ENCODE data around the gene TRIP4. TPM values are rescaled to one million over a fixed set of nuclear protein-coding genes. Genes with fewer than 3 reads are reported as not detected.
"Not testable (repeated sequence)": the region's sequence is repeated elsewhere in the genome, so short reads cannot be mapped to it uniquely, and the experiment has no call there.

TRIP4 gene
- total RNA-seq, 1 experiment from 2014 or later = 18.3 TPM

DNA sequence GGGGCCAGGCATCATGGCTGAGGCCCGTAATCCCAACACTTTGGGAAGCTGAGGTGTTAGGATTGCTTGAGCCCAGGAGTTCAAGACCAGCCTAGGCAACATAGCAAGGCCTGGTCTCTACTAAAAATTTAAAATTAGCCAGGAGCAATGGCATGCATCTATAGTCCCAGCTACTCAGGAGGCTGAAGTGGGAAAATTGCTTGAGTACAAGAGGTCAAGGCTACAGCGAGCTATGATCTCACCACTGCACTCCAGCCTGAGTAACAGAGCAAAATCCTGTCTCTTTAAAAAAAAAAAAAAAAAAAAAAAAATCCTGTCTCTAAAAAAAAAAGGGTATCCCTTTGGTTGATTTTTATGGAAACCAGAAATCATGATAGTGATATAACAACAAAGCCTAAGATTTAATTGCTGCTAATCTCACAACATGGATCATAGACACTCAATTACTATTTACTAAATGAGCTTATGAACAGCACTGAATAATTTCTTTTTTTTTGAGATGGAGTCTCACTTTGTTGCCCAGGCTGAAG is 18.5 kb upstream of the TRIP4 start:
- Histone ChIP-seq H3K4me1 (ENCODE audit: control insufficient read depth in 1 of 2, insufficient read depth in 2 of 2, low read length in 2 of 2) (no peaks in the 10 kb centered on the region), H3K4me2 (ENCODE audit: low read length) (no peak overlapping the region), H3K9me2 (ENCODE audit: insufficient read depth) (no peaks in the 10 kb centered on the region), H2AFZ (ENCODE audit: low read depth, low read length, poor library complexity, severe bottlenecking) (no peak overlapping the region), H3K27me3 (ENCODE audit: insufficient read depth, low read length) (no peaks in the 10 kb centered on the region), H3K9me3 (ENCODE audit: control insufficient read depth in 1 of 2, insufficient read depth in 1 of 2, low read depth in 1 of 2, low read length in 2 of 2) (no peaks in the 10 kb centered on the region), H3K27ac (ENCODE audit: low read depth, low read length) (no peak overlapping the region), H4K20me1 (ENCODE audit: insufficient read depth) (no peaks in the 10 kb centered on the region), H3K9ac (ENCODE audit: low read length) (no peak overlapping the region), H3K4me3 (replicated peaks in 1 of 2; ENCODE audit: low read depth in 1 of 2, low read length in 2 of 2) (no peak overlapping the region), H3K79me2 (ENCODE audit: insufficient read depth, low read length) (peaks cover 24% of the 10 kb centered on the region), H3K36me3 (ENCODE audit: control insufficient read depth in 1 of 2, insufficient read depth in 2 of 2, low read length in 2 of 2) (peaks cover 0 to 14% of the 10 kb centered on the region in 2 experiments; a peak in 2 of 4 replicates)
- POLR2A ChIA-PET = no interaction called here
- TF ChIP-seq CEBPB (IDR thresholded peaks at IDR 0.05; ENCODE audit: low read depth) (no peak), POLR2AphosphoS5 (IDR thresholded peaks at IDR 0.05; ENCODE audit: low read depth, low read length) (no peak), ZNF274 (IDR thresholded peaks at IDR 0.05; ENCODE audit: low read depth, low read length) (no peak), ELF1 (IDR thresholded peaks at IDR 0.05; ENCODE audit: borderline replicate concordance, low read depth) (no peak), YY1 (IDR thresholded peaks at IDR 0.05; ENCODE audit: extremely low read depth, insufficient replicate concordance, low read depth, low read length) (no peak)
- TF ChIP-seq, protein P1, sequence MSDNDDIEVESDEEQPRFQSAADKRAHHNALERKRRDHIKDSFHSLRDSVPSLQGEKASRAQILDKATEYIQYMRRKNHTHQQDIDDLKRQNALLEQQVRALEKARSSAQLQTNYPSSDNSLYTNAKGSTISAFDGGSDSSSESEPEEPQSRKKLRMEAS (IDR thresholded peaks at IDR 0.05) = no peak
- TF ChIP-seq, protein P2, sequence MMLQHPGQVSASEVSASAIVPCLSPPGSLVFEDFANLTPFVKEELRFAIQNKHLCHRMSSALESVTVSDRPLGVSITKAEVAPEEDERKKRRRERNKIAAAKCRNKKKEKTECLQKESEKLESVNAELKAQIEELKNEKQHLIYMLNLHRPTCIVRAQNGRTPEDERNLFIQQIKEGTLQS (IDR thresholded peaks at IDR 0.05) = no peak
- RAD21 ChIA-PET (ENCODE audit: low non-redundant PET in 1 of 2, low total read pairs in 2 of 2, uncharacterized antibody in 2 of 2, unreplicated experiment in 2 of 2) = no interaction called here
- no peak for ATAC-seq
- no TSS peak for BruUV-seq (replicated peaks)
- intact Hi-C loops (cut with micrococcal nuclease) = no loop called here
- no peak for DNase-seq (ENCODE audit: low read depth, low spot score)
- CTCF ChIA-PET = no interaction called here

DNA sequence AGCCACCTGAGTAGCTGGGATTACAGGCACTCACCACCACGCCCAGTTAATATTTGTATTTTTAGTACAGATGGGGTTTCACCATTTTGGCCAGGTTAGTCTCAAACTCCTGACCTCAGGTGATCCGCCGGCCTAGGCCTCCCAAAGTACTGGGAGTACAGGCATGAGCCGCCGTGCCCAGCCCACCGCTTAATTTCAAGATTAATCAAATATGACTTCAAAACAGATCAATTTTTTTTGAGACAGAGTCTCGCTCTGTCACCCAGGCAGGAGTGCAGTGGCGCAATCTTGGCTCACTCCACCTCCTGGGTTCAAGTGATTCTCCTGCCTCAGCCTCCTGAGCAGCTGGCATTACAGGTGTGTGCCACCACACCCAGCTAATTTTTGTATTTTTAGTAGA is 16.3 kb upstream of the TRIP4 start:
- POLR2A ChIA-PET; H3K27ac ChIP-seq (ENCODE audit: low read depth, low read length); RAD21 ChIA-PET (ENCODE audit: low non-redundant PET in 1 of 2, low total read pairs in 2 of 2, uncharacterized antibody in 2 of 2, unreplicated experiment in 2 of 2); H3K9me3 ChIP-seq (ENCODE audit: control insufficient read depth in 1 of 2, insufficient read depth in 1 of 2, low read depth in 1 of 2, low read length in 2 of 2); CTCF ChIA-PET; H3K4me2 ChIP-seq (ENCODE audit: low read length); BruUV-seq (replicated peaks); H3K9me2 ChIP-seq (ENCODE audit: insufficient read depth); H3K4me1 ChIP-seq (ENCODE audit: control insufficient read depth in 1 of 2, insufficient read depth in 2 of 2, low read length in 2 of 2); H3K27me3 ChIP-seq (ENCODE audit: insufficient read depth, low read length); ATAC-seq; DNase-seq (ENCODE audit: low read depth, low spot score); H3K4me3 ChIP-seq (replicated peaks in 1 of 2; ENCODE audit: low read depth in 1 of 2, low read length in 2 of 2); H2AFZ ChIP-seq (ENCODE audit: low read depth, low read length, poor library complexity, severe bottlenecking); H3K9ac ChIP-seq (ENCODE audit: low read length); intact Hi-C loops (cut with micrococcal nuclease); H4K20me1 ChIP-seq (ENCODE audit: insufficient read depth): not testable (repeated sequence)
- H3K79me2 ChIP-seq (ENCODE audit: insufficient read depth, low read length) = peaks cover 40% of the 10 kb centered on the region
- peaks cover 6 to 23% of the 10 kb centered on the region in 2 experiments; a peak in 2 of 4 replicates for H3K36me3 ChIP-seq (ENCODE audit: control insufficient read depth in 1 of 2, insufficient read depth in 2 of 2, low read length in 2 of 2)

Measured in HCT116 (cell line).